UCSD-AML1 (cell line): ENCODE results near the gene LIMA1.
"Not testable (repeated sequence)": the region's sequence is repeated elsewhere in the genome, so short reads cannot be mapped to it uniquely, and the experiment has no call there.

Source experiments
- DNase-seq: peaks from one replicate; lab custom pipeline; 2025; ENCODE audit not compliant: unreplicated experiment; lab: John Stamatoyannopoulos, UW

The LIMA1 gene

DNA sequence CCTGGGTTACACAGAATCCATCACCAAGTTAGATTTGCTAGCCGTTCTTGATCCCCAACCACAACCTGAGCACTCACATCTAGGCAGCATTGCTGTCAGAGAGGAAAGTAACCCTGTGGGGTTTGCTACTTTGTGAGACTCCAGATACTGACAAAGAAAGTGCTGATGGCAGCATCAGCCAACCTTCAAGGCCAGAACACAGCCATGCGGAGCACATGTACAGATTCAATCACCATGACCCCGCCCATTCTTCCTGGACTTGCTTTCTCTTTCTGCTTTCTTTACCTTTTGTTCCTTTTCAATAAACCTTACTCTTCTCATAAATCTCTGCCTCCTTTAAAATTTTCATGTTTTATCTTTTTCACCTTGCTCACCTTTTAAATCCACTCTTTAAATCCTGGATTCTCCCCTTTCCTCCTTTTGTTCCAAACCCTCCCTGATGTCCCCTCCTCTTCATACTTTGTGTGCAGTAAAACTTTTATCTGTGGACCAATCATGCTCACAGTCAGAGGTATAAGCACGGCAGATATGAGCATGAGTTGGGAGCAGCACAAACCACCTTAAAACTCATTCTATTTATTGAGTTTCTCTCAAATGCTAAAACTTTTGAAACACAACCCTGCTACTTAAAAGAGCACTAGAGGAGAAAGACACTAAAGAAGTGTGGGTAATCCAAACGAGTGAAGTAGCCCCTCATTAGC is 94.3 kb downstream of the LIMA1 start:
- DNase-seq, result no peak

DNA sequence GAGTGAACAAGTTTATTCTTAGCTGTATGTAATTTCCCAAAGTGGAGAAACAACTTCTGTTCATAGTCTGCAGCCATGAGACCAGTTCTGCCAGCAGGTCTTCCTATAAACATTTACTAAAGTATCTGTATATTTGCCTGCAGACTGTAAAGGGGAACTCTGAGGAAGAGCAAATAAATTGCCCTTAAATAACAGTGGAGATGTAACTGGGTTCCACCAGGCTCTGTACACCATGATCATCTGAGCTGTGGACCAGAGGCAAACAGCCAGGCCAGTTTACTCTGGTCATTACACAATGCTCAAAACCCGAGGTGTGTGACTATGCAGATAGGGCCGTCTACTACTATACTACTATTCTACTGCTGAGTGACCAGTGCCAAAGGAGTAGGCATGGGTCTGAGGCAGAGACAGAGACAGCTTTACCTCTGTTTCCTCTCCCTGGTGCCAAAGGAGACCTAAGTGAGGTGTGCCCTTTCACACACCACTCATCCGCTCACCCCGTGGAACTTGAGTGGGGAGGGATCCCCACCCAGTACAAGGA is 95.0 kb downstream of the LIMA1 start:
- DNase-seq, result no peak

DNA sequence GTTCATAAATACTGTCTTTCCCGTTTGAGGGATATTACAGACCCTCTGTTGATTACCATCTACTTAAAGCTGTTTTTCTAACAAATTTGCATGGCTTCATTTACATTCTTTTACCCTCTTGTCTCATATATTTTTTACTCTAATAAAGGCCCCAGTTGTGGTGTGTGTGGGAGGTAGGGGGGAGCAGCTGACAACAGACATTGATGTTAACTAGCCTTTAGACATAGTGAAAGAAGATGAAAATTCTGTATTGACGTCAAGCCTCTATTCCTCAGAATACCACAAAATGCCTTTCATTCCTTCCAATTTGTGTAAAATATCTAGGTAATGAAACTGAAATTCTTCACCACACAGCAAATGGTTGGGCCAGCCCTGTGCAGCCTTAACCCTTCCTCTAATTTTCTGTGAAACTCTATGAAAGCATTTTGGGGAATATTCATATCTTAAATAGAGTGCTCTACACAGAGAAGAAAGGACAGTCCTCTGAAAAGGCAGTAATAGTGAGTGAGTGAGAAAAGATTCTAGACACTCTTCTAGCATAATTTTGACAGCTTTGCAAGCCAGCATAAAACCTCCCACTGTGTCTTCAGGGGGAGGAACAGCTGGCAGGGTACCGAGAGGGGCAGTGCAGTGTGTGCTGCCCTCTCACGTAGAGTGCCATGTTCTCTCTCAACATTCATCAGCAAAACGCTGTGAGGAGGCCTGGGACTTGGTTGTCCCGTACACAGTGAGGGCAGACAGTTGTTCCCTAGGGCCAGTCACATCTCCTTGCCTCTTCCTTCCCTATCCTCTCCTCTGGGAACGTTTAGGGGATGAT is 96.0 kb downstream of the LIMA1 start:
- no peak for DNase-seq

DNA sequence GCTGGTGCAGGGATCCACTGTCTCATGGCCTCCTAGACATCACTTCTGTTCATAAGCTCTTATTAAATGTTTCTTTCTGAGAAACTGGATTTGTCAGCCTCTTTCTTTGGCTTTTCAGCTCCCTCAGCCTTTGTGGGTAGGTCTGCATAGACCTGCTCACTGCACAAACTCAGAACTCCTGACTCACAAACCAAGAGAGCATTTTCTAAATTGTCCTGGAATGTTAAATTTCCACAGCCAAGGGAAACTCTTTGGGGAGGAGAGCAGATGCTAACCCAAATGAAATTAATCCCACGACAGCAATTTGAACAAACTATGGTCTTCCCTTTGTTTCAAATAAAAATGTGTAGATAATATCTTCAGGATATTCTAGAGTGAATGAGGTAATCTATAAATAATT is 96.6 kb downstream of the LIMA1 start:
- DNase-seq, result no peak

DNA sequence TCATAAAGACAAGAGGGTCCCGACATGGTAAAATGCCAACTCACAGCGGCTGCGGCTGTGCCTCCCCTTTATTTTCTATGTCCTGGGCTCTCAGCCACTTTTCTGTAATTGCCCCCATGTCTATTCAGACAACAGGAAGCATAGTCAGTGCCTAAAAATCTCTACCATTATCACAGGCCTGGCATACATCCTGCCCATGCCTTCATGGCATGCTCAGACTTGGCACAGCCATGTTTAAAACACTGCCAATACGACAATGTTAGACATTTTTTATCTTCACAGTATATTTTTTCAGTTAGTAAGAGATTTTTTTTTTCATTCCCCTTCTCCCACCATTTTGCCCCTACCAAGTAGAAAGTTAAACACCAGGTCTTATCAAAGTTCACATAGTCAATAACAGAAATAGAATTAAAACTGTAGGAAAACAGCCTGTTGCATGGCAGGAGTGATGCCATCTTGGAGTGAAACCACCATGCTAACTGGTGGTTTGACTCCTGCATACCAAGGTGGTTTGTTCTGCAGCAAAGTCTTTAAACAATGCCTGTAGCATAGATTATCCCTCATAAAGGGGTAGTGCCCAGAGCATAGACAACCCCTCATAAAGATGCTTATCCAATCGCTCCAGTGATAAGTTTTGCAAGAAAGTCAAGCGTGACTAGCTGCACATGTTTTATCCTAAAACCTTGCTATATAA is 97.2 kb downstream of the LIMA1 start:
- no peak for DNase-seq

DNA sequence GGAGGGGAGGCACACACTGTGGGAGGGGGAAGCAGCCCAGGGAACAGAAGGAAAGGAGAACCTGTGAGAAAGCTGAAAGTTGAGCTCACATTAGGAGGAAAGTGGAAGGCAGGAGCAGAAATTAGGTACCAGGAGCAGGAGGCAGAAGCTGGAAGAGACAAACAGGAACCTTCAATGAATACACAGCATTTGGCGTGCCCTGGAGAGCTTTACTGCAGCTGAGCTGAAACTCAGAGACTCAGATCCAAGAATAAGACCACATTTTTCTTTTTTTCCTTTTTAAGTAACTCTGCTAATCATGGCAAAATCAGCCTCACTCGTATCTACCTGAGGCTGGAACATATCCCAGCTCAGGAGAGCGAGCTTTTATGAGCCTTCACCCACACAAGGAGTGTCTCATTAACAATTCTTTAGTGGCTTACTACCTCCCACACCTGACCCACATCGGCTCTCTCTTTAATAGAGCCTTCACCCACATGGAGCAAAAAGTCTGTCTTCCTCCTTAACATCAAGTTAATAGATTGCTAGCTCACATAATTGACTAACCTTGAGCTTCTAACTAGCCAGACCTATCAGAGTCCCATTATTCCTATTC is 97.9 kb downstream of the LIMA1 start:
- DNase-seq, result no peak

DNA sequence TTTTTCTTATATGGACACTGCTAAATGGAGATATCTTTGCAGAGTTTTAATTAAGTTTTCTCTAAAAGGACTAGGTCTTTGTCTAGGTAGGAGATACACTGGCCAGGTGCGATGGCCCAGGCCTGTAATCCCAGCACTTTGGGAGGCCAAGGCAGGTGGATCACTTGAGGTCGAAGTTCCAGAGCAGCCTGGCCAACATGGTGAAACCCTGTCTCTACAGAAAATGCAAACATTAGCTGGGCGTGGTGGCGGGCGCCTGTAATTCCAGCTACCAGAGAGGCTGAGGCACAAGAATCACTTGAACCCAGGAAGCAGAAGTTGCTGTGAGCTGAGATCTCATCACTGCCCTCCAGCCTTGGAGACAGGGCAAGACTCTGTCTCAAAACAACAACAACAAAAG is 99.1 kb downstream of the LIMA1 start:
- DNase-seq, result no peak

DNA sequence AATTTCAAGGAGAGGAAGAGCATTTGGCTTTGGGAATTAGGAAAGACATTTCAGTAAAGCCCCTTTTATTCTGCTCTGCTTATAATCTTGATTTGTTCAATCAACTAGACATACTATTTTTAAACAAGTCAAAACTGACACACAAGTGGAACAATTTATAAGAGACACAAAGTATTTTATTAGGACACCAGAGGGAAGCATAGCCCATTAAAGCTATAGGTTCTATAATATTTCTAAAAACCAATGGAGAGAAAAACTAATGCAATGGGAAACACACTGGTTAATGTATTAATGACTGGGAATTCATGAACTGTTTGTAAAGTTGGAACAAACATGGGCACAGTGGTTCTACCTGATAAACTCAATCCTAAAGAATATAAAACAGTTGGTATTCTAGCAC is 100.9 kb downstream of the LIMA1 start:
- no peak for DNase-seq

DNA sequence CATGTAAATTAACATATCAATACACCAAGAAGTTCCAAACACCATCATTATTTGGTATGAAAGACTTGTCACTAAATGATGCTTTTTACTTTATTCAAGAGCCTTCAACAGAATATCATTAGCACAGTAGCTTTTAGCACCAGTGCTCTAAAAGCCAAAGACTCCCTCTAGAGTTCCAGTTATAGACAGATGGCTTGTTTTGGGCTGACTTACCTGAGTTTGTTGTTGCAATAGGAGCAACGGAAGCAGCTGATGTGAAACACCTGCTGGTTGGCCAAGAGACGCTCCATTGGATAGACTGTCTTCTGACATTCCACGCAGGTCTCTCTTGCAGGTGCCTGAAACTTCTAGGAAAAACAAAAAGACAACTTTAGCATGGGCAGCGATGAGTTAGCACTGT is 101.6 kb downstream of the LIMA1 start:
- DNase-seq, result no peak

DNA sequence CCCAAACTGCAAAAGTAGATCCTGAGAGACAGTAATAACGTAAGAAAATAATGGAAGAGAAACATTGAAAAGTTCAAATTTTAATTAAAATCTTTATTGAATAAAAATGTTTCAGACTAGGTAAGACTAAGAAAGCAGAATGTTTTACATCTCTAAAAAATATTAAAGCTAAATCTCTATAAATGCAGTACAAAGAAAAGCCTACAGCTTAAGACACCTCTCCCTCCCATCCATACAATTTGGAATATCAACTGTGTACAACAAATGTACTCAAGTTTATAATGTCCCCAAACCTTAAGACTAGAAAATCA is 107.6 kb downstream of the LIMA1 start:
- DNase-seq, result no peak

DNA sequence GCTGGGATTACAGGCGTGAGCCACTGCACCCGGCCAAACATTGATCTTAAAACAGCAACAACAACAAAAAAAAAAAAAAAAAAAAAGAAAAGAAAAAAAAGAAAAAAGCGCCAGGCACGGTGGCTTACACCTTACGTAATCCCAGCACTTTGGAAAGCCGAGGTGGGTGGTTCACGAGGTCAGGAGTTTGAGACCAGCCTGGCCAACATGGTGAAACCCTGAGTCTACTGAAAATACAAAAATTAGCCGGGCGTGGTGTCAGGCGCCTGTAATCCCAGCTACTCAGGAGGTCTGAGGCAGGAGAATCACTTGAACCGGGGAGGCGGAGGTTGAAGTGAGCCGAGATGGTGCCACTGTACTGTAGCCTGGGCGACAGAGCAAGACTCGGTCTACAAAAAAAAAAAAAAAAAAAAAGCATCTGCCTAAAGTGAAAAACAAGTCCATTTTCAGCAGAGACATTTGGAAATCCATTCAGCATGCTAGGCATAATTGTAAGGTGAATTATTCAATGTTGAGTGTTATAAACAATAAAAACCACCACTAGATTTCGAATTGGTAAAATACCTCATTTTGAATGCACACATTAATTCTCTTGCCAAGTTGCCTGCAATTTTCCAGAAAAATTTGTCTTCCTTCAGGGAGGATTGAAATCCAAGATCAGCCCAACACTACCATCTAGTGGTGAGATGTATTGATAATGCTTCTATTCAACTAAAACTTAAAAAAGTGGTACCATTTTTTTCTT is 108.2 kb downstream of the LIMA1 start:
- no peak for DNase-seq

DNA sequence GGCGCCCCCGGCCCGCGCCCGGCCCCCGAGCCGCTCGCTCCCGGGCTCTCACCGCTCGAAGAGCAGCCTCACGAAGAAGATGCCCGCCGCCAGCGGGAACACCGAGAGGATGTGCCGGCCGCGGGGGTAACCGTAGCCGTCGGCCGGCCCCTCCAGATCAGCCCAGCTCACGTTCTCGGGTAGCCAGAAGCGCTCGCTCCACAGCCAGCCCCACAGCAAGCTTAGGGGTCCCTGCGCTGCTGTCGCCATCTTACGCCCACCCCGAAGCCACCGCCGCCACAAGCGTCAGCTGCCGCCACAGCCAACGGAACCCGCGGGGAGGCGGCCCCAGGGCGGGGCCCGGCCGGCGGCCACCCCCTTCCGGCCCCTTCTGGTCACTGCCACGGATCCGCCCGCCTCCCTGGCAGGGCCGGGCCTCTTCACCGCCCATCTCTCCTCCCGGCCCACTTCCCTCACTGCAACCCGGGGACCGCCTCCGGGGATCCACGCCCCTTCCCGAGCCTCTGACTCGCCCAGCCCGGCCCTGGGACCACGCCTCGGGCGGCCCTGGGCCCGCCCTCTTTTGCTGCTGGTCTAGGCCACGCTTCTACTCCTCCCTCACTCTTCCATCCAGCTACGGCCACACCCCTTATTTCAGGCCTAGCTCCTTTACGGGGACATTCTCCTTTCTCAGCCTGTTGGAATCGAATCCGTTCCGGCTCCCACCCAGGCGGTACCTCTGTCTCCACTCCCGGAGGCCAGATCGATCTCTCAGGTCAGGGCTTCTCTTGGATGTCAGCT is 116.1 kb downstream of the LIMA1 start, which contains the start of gene CERS5:
Gene CERS5, minus strand, starts transcription at position 321 of the 780 bp plus-strand sequence. Its CDS starts 72 bp downstream, at position 249.
- DNase-seq, result peak; percentile 99

DNA sequence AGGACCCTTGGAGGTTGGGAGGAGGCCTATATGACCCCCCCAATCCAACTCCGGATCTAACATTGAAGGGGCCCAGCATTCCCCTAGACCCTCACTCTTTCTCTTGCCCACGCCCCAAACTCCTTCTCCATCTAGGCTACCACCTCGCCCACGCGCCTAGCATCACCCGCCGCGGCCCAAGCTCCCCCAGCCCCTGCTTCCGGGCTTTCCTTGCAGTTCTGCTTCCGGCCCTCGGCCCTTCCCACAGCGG is 116.6 kb downstream of the LIMA1 start:
- DNase-seq, result no peak

DNA sequence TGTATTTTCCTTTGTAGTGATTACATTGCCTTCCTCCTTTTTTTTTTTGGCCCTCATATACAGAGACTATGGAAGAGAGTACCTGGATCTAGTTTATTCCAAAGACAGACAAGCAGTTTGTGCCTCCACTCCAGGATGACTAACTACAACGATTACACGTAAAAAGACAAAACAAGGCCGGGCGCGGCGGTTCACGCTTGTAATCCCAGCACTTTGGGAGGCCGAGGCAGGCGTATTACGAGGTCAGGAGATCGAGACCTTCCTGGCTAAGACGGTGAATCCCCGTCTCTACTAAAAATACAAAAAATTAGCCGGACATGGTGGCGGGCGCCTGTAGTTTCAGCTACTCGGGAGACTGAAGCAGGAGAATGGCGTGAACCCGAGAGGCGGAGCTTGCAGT is 118.4 kb downstream of the LIMA1 start:
- DNase-seq, result no peak

DNA sequence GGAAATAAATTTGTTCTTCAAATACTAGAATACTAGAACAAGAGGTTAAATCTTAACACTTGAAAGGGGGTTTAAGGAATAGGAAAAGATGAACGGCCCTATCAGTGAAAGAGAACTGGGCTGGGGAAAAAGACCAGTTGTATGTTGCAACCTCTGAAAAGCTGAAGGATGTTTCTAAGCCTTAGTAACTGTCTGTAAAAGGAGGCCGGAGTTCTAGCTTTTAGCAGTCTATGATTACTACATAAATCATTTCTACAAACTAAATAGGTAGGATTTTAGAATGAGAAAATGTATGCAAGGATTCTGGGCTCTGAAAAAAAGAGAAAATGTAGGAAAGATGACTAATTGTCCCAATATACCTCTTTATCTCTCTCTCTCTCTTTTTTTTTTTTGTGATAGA is 121.1 kb downstream of the LIMA1 start:
- DNase-seq, result no peak

DNA sequence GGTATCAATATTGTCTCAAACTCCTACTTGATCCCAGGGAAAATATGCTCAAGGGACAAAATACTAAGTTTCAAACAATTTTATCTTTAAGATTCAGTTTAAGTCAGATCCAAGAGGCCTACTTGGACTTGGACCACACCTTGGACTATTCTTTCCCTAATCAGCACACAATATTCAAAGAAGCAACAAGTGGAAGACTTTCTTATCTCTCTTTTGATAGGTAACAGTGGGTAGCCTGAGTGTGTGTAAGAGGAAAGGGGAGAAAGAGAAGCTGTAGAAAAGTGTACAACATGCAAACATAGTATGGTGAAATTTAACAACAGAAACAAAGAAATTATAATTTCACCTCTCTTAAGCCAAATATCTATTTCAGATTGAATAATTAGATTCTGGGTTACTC is 122.7 kb downstream of the LIMA1 start:
- no peak for DNase-seq

DNA sequence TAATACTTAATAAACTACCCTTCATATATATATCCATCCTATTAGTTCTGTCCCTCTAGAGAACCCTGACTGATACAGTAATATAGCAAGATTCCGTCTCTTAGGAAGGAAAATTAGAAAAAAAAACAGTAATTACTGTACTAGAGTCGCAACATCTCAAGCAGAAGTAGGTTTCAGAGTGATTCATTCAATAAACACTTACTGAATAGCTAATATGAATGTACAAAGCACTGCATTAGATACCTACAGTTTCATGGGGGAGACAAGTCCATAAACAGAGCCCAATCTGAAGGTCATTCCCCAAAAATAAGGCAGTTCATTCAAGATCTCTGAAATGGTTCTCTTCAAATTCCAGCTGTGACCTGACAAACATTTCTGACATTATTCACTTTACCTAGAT is 126.1 kb downstream of the LIMA1 start:
- no peak for DNase-seq

DNA sequence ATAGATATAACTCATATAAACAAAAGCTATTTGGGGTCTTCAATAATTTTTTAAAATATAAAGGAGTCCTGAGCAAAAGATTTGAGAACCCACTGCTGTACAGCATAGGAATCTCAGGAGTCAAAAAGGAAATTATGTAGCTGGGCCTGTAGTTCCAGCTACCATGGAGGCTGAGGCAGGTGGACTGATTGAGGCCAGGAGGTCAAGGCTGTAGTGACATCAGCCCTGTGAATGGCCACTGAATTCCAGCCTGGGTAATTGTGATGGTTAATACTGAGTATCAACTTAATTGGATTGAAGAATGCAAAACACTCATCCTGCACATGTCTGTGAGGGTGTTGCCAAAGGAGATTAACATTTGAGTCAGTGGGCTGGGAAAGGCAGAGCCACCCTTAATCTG is 126.7 kb downstream of the LIMA1 start:
- DNase-seq, result no peak

DNA sequence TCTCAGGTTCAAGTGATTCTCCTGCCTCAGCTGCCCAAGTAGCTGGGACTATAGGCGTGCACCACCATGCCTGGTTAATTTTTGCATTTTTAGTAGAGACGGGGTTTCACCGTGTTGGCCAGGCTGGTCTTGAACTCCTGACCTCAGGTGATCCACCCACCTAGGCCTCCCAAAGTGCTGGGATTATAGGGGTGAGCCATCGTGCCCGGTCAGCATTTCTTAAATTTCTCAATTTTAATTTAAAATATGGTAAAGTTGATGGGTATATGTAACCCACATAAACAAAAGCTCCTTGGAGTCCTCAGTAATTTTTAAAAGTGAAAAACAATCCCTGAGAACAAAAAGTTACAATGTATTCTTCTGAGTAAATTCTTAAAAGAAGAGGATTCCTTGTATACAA is 128.4 kb downstream of the LIMA1 start:
- not testable (repeated sequence) for DNase-seq

DNA sequence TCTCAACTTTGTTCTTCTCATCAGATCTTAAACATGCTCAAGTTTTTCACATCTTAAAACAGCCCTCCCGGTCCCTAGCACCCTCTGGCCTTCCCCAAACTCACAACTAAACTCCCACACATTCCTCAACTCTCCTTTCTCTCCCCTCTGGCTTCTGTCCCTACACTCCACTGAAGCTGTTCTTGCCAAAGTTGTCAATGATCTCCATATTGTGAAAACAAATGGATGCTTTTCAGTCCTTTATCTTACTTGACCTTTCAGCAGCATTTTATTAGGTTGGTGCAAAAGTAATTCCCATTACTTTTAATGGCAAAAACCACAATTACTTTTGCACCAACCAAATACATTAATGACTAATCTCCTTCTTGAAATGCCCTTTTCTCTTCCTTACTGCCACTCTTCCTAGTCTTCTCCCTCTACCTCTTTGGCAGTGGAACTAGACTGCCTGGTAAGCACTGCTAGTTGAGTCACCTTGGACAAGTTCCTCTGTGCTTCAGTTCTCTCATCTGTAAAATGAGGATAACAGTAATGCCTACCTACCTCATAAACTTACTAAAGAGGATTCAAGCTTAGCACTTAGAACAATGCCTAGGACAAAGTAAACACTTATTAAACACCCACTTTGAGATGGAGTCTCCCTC is 132.2 kb downstream of the LIMA1 start:
- DNase-seq, result no peak
